Endometrial microvascular endothelial cells (primary cell): ENCODE measurements around the gene MAP4K3. TPM values are rescaled to one million over a fixed set of nuclear protein-coding genes. Genes with fewer than 3 reads are reported as not detected.

Experiments
- in situ Hi-C: cut with HindIII; loops from 2 replicates; pipeline ENCODE4 v1.10.0; 2017; ENCODE audit warnings: low sequenced_read_pairs, low pct_unique_long_range_greater_than_20kb; ENCODE audit errors: inconsistent ontology term
- total RNA-seq: library from RNA; depleted of rRNA; stranded (reverse); fragments of >200 nt; gene quantifications from one replicate; pipeline ENCODE4 v1.2.3, GENCODE V29; 2015; ENCODE audit errors: inconsistent ontology term

The MAP4K3 gene
- total RNA-seq, 1 donor from 2014 or later = 12.4 TPM

DNA sequence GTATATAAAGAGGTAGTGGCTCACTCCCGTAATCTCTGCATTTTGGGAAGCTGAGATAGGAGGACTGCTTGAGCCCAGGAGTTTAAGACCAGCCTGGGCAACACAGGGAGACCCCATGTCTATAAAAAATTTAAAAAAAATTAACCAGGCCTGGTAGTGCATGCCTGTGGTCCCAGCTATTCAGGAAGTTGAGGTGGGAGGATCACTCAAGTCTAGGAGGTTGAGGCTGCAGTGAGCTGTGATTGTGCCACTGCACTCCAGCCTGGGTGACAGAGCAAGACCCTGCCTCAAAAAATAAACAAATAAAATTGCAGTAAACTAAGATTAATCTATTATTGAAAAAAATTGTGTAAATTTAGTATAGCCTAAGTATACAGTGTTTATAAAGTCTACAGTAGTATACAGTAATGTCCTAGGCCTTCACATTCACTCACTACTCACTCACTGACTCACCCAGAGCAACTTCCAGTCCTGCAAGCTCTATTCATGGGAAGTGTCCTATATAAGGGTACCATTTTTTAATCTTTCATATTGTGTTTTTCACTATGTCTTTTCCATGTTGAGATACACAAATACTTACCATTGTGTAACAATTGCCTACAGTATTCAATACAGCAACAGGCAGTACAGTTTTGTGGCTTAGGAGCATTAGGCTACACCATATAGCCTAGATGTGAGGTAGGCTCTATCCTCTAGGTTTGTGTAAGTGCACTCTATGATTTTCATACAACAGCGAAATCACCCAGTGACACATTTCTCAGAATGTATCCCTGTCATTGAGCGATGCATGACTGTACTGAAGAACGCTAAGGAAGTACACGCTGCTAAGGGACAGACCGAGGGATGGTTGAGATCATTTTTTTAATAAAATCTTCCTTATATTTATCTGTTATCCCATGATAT lies 10.4 kb upstream of the MAP4K3 start:
- in situ Hi-C loops = no loop called here

- in situ Hi-C loops = no loop called here
Observed at GRCh38 chr2:39445934-39446333, 8.8 kb upstream of the MAP4K3 start.

DNA sequence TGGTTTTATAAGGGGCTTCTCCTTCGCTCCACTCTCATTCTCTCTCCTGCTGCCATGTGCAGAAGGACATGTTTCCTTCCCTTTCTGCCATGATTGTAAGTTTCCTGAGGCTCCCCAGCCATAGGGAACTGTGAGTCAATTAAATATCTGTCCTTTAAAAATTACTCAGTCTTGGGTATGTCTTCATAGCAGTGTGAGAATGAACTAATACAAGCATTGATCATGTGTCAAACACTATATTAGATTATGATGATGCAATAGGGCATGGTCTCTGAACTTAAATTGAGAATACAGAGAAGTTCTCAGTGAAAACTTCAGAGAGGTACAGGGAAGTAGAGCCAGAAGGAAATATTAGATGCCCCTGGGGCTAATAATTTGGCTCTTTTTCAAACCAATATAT lies 5.9 kb upstream of the MAP4K3 start:
- in situ Hi-C loops = no loop called here

DNA sequence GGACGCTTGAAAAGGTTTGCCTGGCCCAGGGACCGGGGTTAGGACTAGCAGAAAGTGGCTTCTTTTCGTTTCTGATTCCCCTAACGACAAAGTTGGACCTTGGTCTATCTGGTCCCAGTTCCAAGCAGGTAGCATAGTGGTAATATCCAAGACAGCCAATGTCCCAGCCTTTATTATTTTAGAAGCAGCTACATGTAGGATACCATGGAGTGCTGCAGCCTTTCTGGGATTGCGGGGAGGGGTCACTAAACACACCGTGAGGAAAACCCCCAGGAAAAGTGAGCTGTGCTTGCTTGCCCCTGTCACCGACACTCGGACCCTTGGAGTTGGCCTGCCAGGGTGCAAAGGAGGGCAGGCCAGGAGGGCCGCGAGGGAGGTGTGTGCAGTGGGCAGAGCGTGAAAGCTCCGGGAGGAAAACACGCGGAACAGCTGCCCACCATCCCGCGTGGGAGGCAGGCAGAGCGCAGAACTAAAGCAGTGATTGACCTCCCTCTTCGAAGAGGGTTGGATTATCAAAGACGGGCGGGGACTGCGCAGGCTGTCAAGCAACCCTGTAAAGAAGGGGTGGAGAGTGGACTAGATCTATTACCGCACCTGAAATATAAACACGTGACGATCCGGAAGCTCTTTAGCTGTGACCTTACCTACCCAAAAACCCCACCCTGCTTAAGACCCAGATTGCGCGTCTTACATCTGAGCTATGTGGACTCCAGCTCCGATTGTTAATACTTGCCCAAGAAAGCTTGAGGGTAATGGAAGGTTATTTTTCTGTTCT lies 624 bp upstream of the MAP4K3 start:
- in situ Hi-C loops = no loop called here

- in situ Hi-C loops = no loop called here
Observed at GRCh38 chr2:39435741-39436591, 1.1 kb downstream of the MAP4K3 start.

GRCh38 chr2:39435234-39435633 lies 1.9 kb downstream of the MAP4K3 start:
- in situ Hi-C loops = no loop called here

- in situ Hi-C loops = no loop called here
Observed at GRCh38 chr2:39434233-39434897, 2.7 kb downstream of the MAP4K3 start.

DNA sequence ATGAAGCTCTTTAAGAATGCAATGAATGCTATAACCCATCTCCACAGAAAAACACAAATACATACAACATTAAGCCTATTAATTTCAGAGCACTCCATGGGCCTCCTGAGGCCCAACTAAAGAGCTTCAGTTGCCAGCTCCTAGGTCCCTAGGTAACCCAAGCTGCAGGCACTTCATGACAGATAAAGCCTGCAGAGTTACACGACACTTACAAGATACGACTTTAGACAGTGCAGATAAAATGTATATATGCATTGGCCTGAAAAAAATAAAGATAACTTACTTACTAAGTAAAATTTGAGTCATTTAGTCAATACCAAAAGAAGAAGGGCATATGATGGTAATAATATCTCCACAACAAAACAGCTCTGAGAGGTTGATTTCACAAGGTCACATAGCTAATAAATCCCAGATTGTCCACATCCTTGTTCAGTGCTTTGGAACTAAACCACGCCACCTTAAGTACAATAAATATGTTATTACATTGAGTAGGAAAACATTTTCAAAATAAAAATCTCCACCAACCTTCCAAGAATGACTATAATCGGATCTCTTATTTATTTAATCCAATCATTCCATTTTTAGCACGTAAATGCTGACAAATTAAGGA lies 3.4 kb downstream of the MAP4K3 start:
- in situ Hi-C loops = no loop called here

DNA sequence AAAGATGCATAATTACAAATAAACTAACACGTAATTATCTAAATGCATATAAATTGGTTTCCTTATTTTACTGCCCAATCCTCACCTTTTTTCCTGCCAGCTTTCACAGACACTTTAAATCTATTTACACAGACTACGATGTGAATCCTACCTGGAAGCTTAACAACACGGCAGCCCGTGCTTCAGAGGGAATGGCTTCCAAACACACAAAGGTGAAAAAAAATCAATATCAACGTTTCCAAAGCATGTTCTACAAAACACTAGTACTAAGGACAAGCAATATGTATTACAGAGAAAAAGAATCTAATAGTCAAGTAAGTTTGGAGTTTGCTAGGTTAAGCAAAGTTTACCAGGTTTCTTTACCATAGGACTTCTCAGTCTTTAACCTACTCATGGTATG lies 4.4 kb downstream of the MAP4K3 start:
- in situ Hi-C loops = no loop called here

- in situ Hi-C loops = no loop called here
Observed at GRCh38 chr2:39431592-39432316, 5.3 kb downstream of the MAP4K3 start.

DNA sequence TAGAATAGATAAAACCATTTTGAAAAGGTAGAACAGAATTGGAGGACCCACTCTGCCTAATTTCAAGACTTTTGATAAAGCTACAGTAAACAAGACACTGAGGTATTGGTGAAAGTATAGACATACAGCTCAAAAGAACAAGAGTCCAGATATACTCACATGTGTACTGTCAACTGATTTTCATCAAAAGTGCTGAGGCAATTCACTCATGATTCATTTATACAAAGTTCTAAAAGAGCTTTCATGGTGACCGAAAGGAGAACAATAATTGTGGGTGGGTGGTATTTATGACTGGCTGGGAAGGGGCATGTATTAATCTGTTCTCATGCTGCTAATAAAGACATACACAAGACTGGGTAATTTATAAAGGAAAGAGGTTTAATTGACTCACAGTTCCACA lies 7.3 kb downstream of the MAP4K3 start:
- in situ Hi-C loops = no loop called here

GRCh38 chr2:39424951-39425350 lies 12.1 kb downstream of the MAP4K3 start:
- in situ Hi-C loops = no loop called here

- in situ Hi-C loops = no loop called here
Observed at GRCh38 chr2:39422700-39423099, 14.4 kb downstream of the MAP4K3 start.

DNA sequence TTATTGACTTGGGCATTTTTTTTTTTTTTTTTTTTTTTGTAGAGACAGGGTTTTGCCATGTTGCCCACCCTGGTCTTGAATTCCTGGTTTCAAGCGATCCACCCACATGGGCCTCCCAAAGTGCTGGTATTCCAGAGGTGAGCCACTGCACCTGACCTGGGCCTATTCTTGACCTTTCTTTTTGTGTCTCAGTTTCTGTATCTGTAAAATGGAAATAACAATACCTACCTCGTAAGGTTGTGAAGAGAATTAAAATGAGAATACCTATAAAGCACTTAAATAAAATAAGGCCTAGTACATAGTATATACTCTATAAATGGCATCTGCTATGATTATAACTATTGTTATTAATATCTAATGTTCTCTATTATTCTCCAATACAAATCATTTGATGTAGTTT lies 15.7 kb downstream of the MAP4K3 start:
- in situ Hi-C loops = no loop called here

GRCh38 chr2:39419282-39420223 lies 17.5 kb downstream of the MAP4K3 start:
- in situ Hi-C loops = no loop called here

GRCh38 chr2:39418491-39418890 lies 18.6 kb downstream of the MAP4K3 start:
- in situ Hi-C loops = no loop called here

DNA sequence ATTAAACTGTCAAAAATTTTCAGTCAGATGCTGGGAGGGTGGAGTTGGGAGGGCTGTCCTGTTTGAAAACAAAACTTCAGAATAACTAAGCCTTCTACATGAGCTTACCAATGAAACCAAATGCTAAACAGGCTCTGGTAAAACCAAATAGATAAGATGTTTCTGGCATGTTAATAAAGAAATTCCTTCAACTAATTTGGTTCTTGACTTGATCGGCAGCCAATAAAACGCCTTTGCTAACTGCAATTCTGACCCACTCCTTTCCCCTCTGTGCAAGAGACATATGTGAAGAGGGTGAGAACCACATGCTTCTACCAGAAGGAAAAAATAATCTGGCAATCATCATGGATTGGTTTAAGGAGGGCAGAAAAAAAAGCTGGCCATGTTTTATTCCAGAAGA lies 20.9 kb downstream of the MAP4K3 start:
- in situ Hi-C loops = no loop called here
